Measurements from ENCODE around the gene MYH9.

Gene MYH9

DNA sequence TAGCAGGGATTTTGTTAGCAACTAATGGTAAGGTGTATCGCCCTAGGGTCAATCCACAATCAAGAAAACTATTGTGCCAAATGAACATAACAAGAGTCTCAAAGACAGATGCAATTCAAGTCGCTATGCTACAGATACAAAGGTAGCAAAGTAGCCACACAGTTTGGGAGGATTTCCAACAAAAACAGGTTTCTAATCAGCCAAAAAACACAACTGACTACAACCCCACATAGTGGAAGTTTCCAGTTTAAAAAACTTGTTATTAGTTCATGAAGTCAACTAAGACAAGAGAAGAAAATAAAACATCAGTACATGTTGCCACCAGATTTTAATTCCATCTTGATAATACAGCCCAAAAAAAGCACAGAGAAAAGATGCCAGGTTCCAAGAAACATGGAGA lies 38.0 kb downstream of the MYH9 start:
- no peak for DNase-seq (ENCODE audit: low read depth, low spot score)

DNA sequence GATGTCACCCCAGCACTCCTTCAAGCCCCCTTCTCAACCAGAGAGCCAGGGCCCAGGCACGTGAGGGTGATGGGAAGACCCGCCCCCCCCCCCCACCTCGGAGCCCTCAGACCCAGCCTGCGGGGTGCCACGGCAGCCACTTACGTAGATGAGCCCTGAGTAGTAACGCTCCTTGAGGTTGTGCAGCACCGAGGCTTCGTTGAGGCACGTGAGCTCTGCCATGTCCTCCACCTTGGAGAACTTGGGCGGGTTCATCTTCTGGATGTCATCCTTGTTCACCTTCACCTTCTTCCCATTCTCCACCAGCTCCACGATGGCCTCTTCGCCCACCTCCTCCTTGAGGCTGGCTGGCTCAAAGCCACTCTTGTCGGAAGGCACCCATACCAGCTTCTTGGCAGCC lies 39.0 kb downstream of the MYH9 start:
- no peak for DNase-seq (ENCODE audit: low read depth, low spot score)

DNA sequence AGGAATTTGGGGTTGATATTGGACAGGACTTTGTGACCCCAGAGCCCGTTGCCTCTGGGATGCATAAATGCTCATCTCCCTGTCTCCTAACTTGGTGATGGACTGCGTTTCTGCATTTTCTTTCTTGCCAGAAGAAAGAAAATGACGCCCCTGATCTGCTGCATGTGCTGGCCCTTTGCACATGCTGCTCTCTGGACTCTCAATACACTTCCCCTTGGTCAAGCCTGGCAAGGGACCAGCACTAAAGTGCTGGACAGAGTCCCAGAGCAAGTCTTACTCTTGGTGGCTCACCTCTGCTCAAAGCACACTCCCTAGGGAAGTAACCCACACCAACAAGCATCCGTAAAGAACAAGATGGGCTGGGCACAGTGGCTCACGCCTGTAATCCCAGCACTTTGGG lies 40.7 kb downstream of the MYH9 start:
- no peak for DNase-seq (ENCODE audit: low read depth, low spot score)

DNA sequence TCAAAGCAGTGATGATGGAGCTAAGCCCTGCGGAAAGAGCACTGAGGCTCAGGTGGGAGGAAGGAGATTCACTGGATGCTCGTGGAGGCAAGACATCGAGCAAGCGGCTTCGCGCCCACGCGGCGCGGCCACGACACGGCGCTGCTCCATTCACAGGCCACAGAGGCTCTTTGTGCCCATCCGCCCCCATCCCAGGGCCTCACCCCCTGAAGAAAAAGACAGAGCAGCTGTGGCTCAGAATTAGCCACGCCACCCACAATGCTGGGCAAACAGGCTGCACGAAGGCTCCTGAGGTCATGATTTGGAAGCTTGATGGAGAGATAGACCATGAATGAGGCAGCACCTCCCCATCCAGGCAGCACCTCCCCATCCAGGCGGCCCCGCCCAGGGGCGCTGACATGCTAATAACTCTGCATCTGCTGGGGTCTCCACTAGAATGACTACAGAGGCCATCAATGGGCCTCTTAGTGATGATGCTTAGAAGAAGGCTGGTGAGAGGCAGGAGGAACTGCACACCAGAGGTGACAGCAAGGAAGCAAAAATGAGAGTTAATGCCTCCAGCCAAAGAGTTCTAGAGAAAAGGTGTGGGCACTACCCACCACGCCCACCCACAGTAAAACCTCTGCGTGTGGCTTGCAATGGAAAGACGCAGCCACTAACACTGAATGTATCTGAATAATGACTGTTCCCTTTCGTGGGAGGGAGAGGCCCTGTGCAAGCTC lies 43.5 kb downstream of the MYH9 start:
- DNase-seq (ENCODE audit: low read depth, low spot score), result no peak

DNA sequence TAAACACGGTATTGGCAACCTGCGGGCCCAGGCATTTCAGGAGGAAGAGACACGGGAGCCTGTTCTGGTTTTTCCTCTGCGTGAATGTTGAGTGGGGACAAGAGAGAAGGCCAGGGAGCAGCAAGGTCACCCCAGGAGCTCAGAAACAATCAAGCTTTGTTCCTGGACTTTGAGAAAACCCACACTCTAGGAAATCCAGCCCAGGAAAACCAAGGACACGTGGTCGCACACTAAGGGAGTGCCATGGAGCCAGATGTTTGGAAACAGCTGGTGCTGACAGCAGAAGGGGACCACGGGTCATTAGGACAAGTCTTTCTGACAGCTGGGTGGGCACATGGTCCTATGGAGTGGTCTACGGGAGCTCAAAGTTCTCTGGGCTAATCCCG lies 44.1 kb downstream of the MYH9 start:
- no peak for DNase-seq (ENCODE audit: low read depth, low spot score)

DNA sequence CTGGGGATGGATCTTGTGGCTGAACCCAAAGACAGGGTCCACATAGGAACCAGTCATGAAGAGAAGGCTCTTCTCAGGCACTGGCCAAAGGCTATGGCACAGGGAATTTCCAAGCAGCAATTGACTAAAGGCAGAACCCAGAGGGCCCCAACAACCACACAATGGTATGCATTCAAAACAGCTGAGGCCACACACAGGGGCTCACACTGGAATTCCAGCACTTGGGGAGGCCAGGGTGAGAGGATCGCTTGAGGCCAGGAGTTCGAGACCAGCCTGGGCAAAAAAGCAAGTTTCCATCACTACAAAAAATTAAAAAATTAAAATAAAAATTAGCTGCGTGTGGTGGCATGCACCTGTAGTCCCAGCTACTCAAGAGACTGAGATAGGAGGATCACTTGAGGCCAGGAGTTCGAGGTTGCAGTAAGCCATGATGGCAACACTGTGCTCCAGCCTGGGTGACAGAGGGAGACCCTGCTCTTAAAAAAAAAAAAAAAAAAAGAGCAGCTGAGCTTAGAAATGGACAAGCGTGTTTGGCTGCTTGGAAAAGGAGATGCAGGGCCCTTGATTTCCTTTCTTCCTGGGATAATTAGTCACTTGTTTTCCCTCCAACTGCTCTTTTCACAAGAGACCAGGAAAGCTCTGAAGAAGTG lies 44.6 kb downstream of the MYH9 start:
- no peak for DNase-seq (ENCODE audit: low read depth, low spot score)

DNA sequence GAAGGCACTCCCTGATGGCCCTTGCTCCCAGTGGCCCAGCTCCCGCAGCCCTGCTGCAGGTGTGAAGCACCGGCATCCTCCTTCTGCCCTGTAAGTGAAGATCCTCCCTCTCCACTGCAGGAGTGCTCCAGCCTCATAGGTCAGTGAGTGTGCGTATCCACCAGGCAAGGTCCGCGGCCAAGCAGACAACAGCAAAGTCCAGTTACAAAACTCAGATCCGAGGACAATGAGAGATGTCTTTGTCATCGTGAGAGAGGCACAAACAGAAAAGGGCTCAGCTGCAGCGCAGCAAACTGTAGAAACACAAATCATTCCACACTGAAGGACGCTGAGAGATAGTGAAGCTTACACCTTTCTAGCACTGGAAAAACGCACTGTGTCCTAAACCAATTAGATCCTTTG lies 46.1 kb downstream of the MYH9 start:
- DNase-seq (ENCODE audit: low read depth, low spot score), result no peak

DNA sequence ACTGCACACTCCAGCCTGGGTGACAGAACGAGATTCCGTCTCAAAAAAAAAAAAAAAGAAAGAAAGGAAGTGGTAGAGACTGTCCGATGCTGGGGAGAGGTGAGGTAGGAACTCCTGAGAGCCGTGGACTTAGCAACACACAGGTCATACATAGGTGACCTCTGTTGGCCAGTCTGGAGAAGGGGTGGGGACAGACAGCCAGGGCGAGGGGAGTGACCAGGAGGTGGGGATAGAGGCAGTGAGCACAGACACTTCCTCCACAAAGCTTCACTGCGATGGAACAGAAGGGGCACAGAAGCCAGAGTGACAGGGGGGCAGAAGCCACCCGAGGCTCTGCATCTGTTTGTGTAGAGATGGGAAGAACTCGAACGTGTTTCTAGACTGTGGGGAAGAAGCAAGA lies 47.1 kb downstream of the MYH9 start:
- no peak for DNase-seq (ENCODE audit: low read depth, low spot score)

DNA sequence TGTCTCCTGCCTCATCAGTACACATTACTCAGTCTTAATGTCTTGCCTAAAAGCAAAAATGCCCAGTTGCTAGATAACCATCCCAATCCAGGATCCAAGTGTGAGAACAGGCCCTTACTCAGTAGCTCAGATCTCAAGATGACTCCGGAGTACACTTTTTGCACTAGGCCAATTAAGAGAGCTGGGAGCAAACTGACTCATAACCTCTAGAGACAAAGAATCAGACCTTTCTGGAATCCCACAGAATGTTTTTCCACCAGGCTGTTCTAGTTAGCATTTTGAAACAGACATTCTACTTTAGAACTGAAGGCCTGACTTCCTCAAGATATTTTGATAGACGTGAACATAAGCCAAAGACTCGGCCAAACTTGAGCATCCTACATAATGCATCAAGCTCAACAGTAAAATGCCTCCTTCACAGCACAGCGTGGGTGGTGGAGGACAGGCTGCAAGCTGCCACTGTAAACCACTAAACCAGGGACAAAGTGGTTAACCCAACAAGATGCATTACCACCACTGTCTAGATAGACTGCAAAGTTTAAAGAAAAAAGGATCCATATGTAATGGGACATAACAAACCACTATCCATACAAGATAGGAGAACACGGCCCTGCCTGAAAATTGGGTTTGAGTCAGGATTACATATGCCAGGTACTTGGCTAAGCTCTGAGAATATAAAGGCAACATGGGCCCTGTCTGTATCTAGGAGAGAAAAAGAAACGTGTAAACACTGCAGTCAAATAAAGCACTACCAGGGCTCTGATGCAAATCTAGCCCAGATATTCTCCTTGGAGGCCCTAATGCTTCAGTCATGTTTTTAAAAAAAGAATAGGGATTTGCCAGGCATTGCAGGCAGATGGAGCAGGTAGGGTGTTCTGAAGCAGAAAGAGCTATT lies 48.3 kb downstream of the MYH9 start:
- DNase-seq (ENCODE audit: low read depth, low spot score), result no peak

DNA sequence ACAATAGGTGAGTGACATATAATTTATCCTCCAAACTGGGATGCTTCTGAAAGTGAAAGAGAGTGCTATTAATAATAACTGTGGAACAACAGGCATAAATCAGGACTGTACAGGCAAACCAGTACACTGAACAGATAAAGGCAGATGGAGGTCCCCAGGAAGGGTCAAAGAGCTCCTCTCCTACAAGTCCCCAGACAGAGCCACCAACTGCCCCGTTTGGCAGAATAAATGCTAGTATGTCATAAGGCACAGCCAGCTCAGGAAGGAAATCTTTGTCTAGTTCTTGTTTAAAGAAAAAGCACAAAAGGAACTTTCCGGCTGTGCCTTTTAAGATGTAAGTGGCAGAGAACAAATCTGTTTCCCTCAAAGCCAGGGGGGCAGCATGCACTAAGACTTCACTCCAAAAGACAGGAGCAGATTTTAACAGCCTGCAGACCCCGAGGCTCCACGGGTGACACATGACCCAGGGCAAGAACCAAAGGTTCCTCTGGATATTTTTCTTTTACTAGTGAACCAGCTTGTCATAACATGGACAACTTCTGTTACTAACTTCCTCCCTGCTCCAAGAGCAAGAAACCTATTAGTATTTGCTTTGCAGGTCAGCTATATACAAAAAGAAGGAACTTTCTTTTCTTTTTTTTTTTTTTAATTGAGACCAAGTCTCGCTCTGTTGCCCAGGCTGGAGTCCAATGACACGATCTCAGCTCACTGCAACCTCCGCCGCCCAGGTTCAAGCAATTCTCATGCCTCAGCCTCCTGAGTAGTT lies 50.2 kb downstream of the MYH9 start:
- DNase-seq (ENCODE audit: low read depth, low spot score), result no peak

DNA sequence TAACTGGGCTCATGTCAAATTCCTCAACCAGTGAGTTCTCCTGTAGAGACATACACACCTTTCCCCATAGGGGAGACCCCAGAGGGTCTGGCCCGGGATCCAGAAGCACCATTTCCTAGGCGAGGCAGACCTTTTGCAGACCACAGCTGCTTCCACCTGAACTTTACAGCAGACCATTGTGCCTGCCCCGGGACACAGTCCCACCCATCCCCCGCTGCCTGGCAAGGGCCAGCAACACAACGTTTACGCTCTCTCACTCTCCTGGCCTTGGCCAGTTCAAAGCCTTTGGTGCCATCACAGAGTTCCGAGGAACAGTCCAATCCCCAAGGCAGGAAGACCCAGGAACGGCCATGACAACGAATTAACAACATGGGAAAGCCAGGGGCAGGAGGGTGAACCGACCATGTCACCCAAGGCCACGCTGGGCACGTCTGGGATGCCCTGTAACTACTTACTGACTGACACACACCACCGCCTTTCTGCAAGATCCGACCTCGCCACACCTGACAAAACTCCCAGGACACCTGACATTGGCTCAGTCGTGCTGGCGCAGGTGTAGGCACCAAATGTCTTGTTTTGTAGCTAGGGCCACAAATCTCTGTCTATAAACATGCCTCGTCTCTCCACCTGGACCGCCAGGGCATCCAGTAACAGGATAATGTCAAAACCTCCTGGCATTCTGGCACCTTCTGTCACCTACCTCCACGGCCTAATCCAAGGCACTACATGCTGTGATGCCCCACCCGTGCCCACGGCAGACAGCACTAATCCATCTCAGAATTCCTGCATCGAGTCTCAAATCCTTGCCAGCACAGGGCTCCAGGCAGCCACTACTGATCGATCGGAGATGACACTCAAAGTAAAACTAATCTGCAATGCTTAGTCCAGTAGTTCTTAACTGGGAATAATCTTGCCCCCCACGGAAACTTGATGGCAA lies 51.3 kb downstream of the MYH9 start:
- no peak for DNase-seq (ENCODE audit: low read depth, low spot score)

DNA sequence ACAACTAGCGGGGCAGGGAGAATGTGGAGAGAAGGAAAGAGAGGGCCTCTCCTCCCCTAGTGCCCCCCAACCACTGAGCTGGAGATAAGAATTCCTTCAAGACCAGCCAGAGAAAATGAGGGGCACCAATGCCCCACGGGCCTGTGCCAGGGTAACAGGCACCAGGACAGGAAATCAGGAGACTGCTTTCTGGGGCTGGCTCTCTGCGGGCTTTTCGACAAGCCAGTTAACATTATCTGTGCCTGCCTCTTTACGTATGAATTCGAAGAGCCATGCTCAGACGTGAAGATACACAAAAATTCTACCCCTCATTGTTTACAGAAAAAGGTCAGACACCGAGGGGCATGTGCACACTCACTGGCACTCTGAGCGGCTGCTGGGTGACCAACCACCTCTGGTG lies 52.1 kb downstream of the MYH9 start:
- DNase-seq (ENCODE audit: low read depth, low spot score), result no peak

DNA sequence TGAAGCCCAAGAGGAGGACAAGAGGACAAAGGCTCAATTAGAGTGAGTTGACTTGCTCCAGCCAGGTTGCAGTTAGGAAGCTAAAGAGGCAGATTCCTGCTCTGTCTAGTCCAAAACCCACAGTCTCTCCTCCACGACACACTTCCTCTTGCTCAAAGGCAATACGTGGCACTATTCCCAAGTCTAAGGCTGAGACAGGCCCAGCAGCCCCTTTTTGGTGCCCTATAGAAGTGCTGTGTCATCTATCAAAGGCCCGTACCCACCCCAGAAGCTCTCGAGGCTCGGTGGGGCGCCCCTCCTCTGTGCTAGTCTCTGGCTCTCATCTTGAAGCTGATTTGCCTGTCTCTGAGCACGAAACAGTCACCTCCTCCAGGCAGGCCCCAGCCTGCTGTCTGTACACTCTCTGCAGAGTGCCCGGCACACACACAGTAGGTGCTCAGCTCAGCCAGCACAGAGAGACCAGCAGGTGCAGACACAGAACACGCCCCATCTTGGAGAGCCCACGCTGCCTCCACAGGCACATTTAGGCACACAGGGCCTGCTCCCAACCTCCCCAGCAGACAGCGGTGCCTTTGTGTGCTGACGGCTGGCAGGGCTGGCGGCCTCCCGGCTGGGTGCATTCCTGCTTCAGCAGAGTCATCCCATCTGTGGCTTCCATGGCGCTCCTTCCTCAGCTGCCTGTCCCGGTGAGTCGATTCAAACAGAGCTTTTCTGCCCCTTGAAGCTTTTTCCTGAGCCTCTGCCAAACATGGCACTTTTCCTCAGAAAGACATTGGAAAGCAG lies 52.8 kb downstream of the MYH9 start:
- no peak for DNase-seq (ENCODE audit: low read depth, low spot score)

DNA sequence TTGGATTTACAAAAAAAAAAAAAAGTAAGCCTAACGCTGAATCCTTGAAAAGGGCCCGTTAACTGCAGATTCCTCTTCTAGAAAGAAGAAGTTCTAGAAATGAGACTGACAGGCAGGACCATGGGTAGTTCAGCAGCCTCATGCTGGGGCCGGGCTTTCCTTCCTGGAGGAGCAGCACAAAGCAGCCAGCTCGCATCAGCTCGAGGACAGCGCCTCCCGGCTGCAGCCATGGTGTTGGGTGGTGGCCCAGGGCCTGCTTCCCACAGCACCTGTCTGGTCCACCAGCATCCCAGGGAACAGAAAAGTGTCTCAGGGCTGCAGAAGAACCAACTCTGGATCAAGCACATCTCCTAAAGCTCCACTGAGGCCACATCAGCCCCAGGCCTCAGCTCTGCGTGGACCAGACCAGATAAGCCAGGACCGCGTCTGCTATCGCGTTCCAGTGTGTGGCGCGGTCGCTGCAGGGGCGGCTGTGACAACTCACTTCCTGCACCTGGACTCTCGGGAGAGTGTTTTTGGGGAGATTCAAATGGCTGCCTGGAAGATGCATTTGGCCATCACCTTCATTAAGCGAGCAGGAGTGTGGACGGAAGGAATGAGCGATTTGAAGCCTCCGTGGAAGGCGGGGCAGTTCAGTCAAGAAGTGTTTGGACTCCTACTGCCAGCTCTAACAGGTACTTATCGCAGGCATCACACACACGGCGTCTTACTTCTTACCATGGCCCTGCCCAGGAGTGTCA lies 53.5 kb downstream of the MYH9 start:
- no peak for DNase-seq (ENCODE audit: low read depth, low spot score)

DNA sequence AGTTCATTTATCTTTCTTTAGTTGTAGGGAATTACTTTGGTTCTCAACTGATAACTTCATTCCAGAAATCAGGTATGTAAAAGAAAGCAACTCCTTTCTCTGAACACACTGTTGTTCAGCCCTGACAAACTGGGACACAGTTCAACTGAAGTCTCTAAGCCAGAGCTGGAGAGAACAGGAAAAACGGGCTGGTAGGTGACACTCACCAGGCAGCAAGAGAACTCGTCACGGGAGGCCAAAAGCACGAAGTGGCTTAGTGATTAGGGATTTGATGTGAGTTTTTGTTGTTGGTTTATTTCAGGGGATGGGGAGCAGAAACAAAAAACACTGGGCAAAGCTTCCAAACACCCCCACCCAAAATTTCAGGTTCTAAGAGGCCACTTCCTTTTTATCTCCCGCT lies 54.1 kb downstream of the MYH9 start:
- no peak for DNase-seq (ENCODE audit: low read depth, low spot score)

DNA sequence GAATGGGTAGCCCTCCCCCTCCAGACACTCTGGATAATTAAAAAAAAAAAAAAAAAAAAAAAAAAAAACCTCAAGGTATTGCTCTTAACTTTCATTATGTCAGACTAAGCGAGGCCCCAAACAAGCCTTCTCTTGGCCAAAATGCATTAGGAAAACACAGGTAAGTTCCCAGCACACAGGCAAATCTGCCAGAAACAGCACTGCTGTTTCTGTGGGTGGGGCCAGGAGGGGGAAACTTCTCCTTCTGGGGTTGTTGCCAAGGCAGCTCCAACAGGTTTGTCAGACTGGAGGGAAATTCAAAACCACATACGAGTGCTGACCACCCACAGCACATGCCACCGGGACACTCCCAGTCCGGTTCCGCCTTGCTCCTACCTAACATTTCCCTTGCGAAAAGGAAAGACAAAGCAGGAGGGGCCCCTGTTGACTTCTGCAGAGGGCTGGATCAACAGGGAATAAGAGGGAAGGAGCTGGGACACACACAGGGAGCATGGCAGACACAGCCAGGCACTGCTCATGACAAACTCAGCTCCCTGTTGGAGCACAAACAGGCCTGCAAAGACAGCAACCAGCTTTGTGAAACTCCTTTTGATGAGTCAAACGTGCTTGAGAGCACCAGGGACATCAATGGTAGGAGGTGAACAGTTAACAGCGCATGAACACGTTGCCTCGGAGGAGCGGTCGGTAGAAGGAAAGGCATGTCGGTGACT lies 55.0 kb downstream of the MYH9 start:
- DNase-seq (ENCODE audit: low read depth, low spot score), result no peak

DNA sequence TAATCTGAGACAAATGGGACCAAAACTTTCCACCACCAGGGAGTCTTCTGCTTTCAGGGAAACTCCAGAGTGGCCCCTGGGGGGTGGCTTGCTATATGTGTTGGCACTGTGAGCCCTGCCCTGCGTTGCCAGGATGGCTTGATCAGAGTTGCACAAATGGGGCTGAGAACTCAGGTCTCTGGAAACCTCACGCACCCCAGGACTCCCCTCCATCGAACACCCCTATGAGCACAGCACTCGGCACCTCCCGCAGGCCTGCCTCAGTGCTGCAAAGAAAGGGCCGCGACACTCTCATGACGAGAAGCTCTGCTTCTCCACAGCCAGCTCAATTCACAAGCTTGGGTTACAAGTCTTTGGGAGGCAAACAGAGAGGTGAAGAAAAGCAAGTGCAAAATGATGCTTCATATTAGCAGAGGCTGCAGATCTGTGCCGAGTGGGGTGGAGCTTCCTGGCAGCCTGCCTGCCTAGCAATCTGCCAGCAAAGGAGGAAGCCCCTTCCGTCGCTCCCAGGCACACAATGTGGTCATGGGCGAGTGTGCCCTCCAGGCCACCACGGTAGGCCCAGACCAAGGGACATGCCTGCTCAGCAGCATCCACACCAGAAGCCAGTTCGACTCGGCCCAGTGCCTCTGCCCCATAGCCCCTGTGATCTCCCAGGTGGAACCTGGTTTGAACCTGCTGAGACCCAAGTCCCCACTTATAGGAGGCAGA lies 55.7 kb downstream of the MYH9 start:
- no peak for DNase-seq (ENCODE audit: low read depth, low spot score)

DNA sequence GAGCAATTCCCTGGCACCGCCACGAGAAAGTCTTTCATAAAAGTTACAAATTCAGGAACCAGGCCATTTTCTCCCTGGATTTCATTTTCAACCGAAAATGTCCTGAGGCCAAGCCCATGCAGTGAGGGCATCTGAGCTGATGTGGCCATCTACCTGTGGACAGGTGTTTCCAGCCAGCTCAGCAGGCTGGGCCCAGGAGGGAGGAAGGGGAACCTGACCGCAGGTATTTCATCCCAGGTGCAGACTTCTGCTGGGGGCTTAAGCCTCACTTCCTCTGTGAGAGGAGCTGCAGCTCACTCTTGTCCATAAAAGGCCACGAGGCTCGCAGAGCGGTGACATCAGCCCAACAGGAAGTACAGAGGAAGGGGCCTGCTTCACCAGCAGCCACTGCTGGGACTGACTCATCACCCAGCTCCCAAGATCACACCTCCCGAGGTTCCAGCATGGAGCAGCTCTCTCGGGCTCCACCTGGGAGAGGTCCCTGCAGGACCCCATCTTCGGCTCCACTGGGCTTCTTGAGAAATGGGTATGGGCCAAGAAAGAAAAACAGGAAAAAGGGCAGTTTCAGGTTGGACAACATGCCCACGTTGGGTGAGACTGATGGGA lies 56.4 kb downstream of the MYH9 start:
- DNase-seq (ENCODE audit: low read depth, low spot score), result peak; percentile 93
